H1 (cell line): ENCODE measurements around the gene COL6A1. TPM values are rescaled to one million over a fixed set of nuclear protein-coding genes. Genes with fewer than 3 reads are reported as not detected.

Experiments
- CTCF ChIA-PET: fragments of 300-600 bp; sonication (Branson Sonifier 250); formaldehyde crosslinking; loops from one replicate; lab custom pipeline; 2021; ENCODE audit not compliant: partially characterized antibody; lab: Charles Lee
- POLR2A ChIA-PET: fragments of 300-600 bp; sonication (Branson Sonifier 250); formaldehyde crosslinking; loops from one replicate; lab custom pipeline; 2021; ENCODE audit warnings: inconsistent platforms; ENCODE audit not compliant: partially characterized antibody; lab: Charles Lee
- DNase-seq, 2 experiments: peaks; one replicate each; pipeline versions ENCODE4 v3.0.0 to v3.0.0-alpha.2; 2010 to 2022; ENCODE audit warnings: low spot score in 2 of 2, low read depth in 1 of 2, mixed read lengths in 1 of 2
- FAIRE-seq: peaks from 2 replicates; lab custom pipeline; 2011; peaks lifted over from hg19 to GRCh38; lab: Jason Lieb, UNC
- H2AFZ ChIP-seq: 2 replicates; pipeline ENCODE4 v1.8.1; 2012; ENCODE audit warnings: low read length, inconsistent platforms
- H2AK5ac ChIP-seq: 2 replicates; pipeline ENCODE4 v1.6.1; 2013; ENCODE audit warnings: low read depth, low read length
- H2BK120ac ChIP-seq: replicated peaks from 2 replicates; pipeline ENCODE3; 2013; ENCODE audit warnings: low read depth, low read length, inconsistent platforms
- H2BK12ac ChIP-seq: 2 replicates; pipeline ENCODE4 v1.6.1; 2013; ENCODE audit warnings: low read depth, low read length
- H2BK15ac ChIP-seq: 2 replicates; pipeline ENCODE4 v1.6.1; 2013; ENCODE audit warnings: low read length
- H2BK20ac ChIP-seq: 2 replicates; pipeline ENCODE4 v1.6.1; 2013; ENCODE audit warnings: low read length
- H2BK5ac ChIP-seq: 2 replicates; pipeline ENCODE4 v1.6.1; 2013; ENCODE audit warnings: low read depth, low read length
- H3K14ac ChIP-seq: 2 replicates; pipeline ENCODE4 v1.6.1; 2013; ENCODE audit warnings: inconsistent platforms; ENCODE audit not compliant: insufficient read length
- H3K18ac ChIP-seq: 2 replicates; pipeline ENCODE4 v1.6.1; 2013; ENCODE audit warnings: low read length; ENCODE audit errors: extremely low read depth
- H3K23ac ChIP-seq: 2 replicates; pipeline ENCODE4 v1.6.1; 2013; ENCODE audit warnings: inconsistent platforms; ENCODE audit not compliant: insufficient read length
- H3K23me2 ChIP-seq: 2 replicates; pipeline ENCODE4 v1.6.1; 2013; ENCODE audit warnings: low read depth, low read length
- H3K27ac ChIP-seq: 2 replicates; pipeline ENCODE4 v1.6.1; 2011; ENCODE audit warnings: low read depth, low read length, inconsistent platforms
- H3K27me3 ChIP-seq, 4 experiments: replicated peaks in 1 of 4; 1 replicate in 1 of 4; 2 replicates in 3 of 4; pipeline versions ENCODE4 v1.6.1 to v1.8.1; 2011 to 2013; ENCODE audit warnings: low read length in 3 of 4, mild to moderate bottlenecking in 3 of 4, inconsistent platforms in 2 of 4, mixed read lengths in 2 of 4, moderate library complexity in 1 of 4; ENCODE audit not compliant: control insufficient read depth in 3 of 4, insufficient read depth in 3 of 4; ENCODE audit errors: extremely low read depth in 1 of 4
- H3K36me3 ChIP-seq, 4 experiments: 2 replicates each; pipeline versions ENCODE4 v1.6.1 to v1.8.1; 2011 to 2013; ENCODE audit warnings: mild to moderate bottlenecking in 4 of 4, low read length in 3 of 4, moderate library complexity in 2 of 4, control low read depth in 1 of 4, inconsistent platforms in 1 of 4; ENCODE audit not compliant: insufficient read depth in 4 of 4, control insufficient read depth in 2 of 4
- H3K4ac ChIP-seq: replicated peaks from 2 replicates; pipeline ENCODE3; 2013; ENCODE audit warnings: low read length, low read depth, mixed read lengths, inconsistent platforms; ENCODE audit not compliant: insufficient read length
- H3K4me1 ChIP-seq, 4 experiments: replicated peaks in 1 of 4; 1 replicate in 1 of 4; 2 replicates in 3 of 4; pipeline versions ENCODE4 v1.6.1 to v1.8.1; 2011 to 2013; ENCODE audit warnings: low read length in 3 of 4, inconsistent platforms in 2 of 4, mixed read lengths in 1 of 4; ENCODE audit not compliant: insufficient read depth in 4 of 4, control insufficient read depth in 3 of 4
- H3K4me2 ChIP-seq, 2 experiments: 2 replicates each; pipeline versions ENCODE4 v1.6.1 to v1.8.1; 2011 to 2013; ENCODE audit warnings: low read depth in 2 of 2, low read length in 2 of 2, control low read depth in 1 of 2, inconsistent platforms in 1 of 2, mild to moderate bottlenecking in 1 of 2; ENCODE audit not compliant: insufficient read depth in 1 of 2
- H3K4me3 ChIP-seq, 4 experiments: fragments of 200-600, 300-600 bp in 1 of 4; sonication (generic), shearing (Covaris generic), sonication (Bioruptor Twin) in 1 of 4; 2 replicates each; pipeline versions ENCODE4 v1.5.1 to v1.8.1; 2011 to 2016; ENCODE audit warnings: low read length in 4 of 4, low read depth in 3 of 4, control low read depth in 2 of 4, inconsistent platforms in 2 of 4, mild to moderate bottlenecking in 2 of 4, mixed read lengths in 1 of 4, moderate library complexity in 1 of 4; ENCODE audit not compliant: insufficient read depth in 2 of 4; ENCODE audit errors: extremely low read depth in 1 of 4
- H3K56ac ChIP-seq: replicated peaks from 2 replicates; pipeline ENCODE3; 2013; ENCODE audit warnings: low read depth, mild to moderate bottlenecking, mixed read lengths, low read length, inconsistent platforms; ENCODE audit not compliant: insufficient read length
- H3K79me1 ChIP-seq: 2 replicates; pipeline ENCODE4 v1.6.1; 2013; ENCODE audit warnings: low read depth, low read length, control low read depth
- H3K79me2 ChIP-seq, 2 experiments: 2 replicates each; pipeline versions ENCODE4 v1.6.1 to v1.8.1; 2012 to 2013; ENCODE audit warnings: low read length in 2 of 2, mild to moderate bottlenecking in 2 of 2, inconsistent platforms in 1 of 2; ENCODE audit not compliant: insufficient read depth in 2 of 2, control insufficient read depth in 1 of 2
- H3K9ac ChIP-seq, 4 experiments: replicated peaks in 1 of 4; 1 replicate in 1 of 4; 2 replicates in 3 of 4; pipeline versions ENCODE4 v1.6.1 to v1.8.1; 2011 to 2013; ENCODE audit warnings: low read depth in 3 of 4, low read length in 3 of 4, control low read depth in 2 of 4, mild to moderate bottlenecking in 2 of 4, moderate library complexity in 2 of 4, inconsistent platforms in 1 of 4; ENCODE audit errors: extremely low read depth in 1 of 4
- H3K9me3 ChIP-seq, 2 experiments: 2 replicates each; pipeline versions ENCODE4 v1.6.1 to v1.8.1; 2012 to 2013; ENCODE audit warnings: mild to moderate bottlenecking in 2 of 2, moderate library complexity in 2 of 2, control low read depth in 1 of 2, inconsistent platforms in 1 of 2, low read depth in 1 of 2, low read length in 1 of 2, mixed read lengths in 1 of 2; ENCODE audit not compliant: insufficient read depth in 2 of 2
- H4K20me1 ChIP-seq, 2 experiments: replicated peaks in 1 of 2; 2 replicates each; pipeline versions ENCODE3 to v1.8.1; 2011 to 2013; ENCODE audit warnings: inconsistent platforms in 2 of 2, low read length in 2 of 2, mild to moderate bottlenecking in 1 of 2; ENCODE audit not compliant: insufficient read depth in 2 of 2, control insufficient read depth in 1 of 2
- H4K5ac ChIP-seq: 2 replicates; pipeline ENCODE4 v1.6.1; 2013; ENCODE audit warnings: low read length, low read depth, mixed read lengths, inconsistent platforms; ENCODE audit not compliant: insufficient read length
- H4K8ac ChIP-seq: 2 replicates; pipeline ENCODE4 v1.8.0; 2013; ENCODE audit warnings: mild to moderate bottlenecking, moderate library complexity, low read length, inconsistent platforms; ENCODE audit not compliant: insufficient read depth; ENCODE audit errors: extremely low read depth
- H4K91ac ChIP-seq: replicated peaks from 2 replicates; pipeline ENCODE3; 2013; ENCODE audit warnings: low read length, mixed read lengths, inconsistent platforms; ENCODE audit not compliant: insufficient read length
- BACH1 ChIP-seq: IDR thresholded peaks from 2 replicates; pipeline ENCODE4 v1.6.1; 2012; ENCODE audit warnings: low read length, improper control_type of control experiment
- BRCA1 ChIP-seq: IDR thresholded peaks from 2 replicates; pipeline ENCODE4 v1.6.1; 2012; ENCODE audit warnings: low read depth, low read length, improper control_type of control experiment
- E2F6 ChIP-seq: IDR thresholded peaks from 2 replicates; pipeline ENCODE4 v1.6.1; 2012; ENCODE audit warnings: inconsistent platforms
- EGR1 ChIP-seq: IDR thresholded peaks from 2 replicates; pipeline ENCODE4 v1.6.1; 2011; ENCODE audit warnings: low read depth, low read length, borderline replicate concordance
- GTF2F1 ChIP-seq: IDR thresholded peaks from 2 replicates; pipeline ENCODE4 v1.6.1; 2012; ENCODE audit warnings: low read depth, low read length, improper control_type of control experiment, borderline replicate concordance
- JUND ChIP-seq: IDR thresholded peaks from 2 replicates; pipeline ENCODE4 v1.6.1; 2011; ENCODE audit warnings: mild to moderate bottlenecking, improper control_type of control experiment, low read length
- TBP ChIP-seq: IDR thresholded peaks from 2 replicates; pipeline ENCODE4 v1.6.1; 2011; ENCODE audit warnings: low read depth, low read length, improper control_type of control experiment
- WGBS, 2 experiments: shearing (Covaris generic) in 1 of 2; methylation state at CpG; one replicate each; pipeline versions ENCODE4 v1.1.6 to v1.1.7; 2013 to 2015; ENCODE audit warnings: low lambda C conversion rate in 2 of 2, mixed read lengths in 2 of 2, inconsistent platforms in 1 of 2, low coverage in 1 of 2, missing lambda C conversion rate in 1 of 2; ENCODE audit not compliant: insufficient replicate concordance in 2 of 2, insufficient coverage in 1 of 2, insufficient read length in 1 of 2; ENCODE audit errors: extremely low coverage in 1 of 2, missing lambda C conversion rate in 1 of 2; 5-methylcytosine and 5-hydroxymethylcytosine counted together
- polyA plus RNA-seq, 7 experiments: library from polyadenylated mRNA; depleted of rRNA in 3 of 7; stranded (reverse) in 5 of 7; unstranded in 2 of 7; fragments of >200 nt in 5 of 7; fragments of 200-250 nt in 2 of 7; gene quantifications; 1 replicate in 5 of 7; 2 replicates in 1 of 7; 4 replicates in 1 of 7; pipeline versions ENCODE4 v1.2.1 to v1.2.3, GENCODE V29; 2011 to 2013; ENCODE audit warnings: missing spikeins in 2 of 7, mixed read lengths in 2 of 7
- total RNA-seq: library from RNA; stranded (reverse); fragmentation: NEBNext Ultra II Directional; extraction: Animal tissue kit (Norgen Biotek cat#: 25700); gene quantifications from 2 replicates; pipeline ENCODE4 v1.2.1, GENCODE V29; 2021

The COL6A1 gene
- total and polyA plus RNA-seq, 2 of the 8 experiments (the other 6 are each of a cell fraction or from before 2014, with no cell fraction given), result 100 to 115 TPM

- Histone ChIP-seq H3K4me3 (no peak overlapping the region), H3K4ac (no peak overlapping the region), H2BK12ac (no peak overlapping the region), H2BK120ac (no peak overlapping the region), H3K14ac (no peak overlapping the region), H3K56ac (no peak overlapping the region), H2BK20ac (no peak overlapping the region), H3K23me2 (peaks cover 4% of the 10 kb centered on the region; the same call in 1 of the 2 replicates), H3K79me1 (no peaks in the 10 kb centered on the region), H3K36me3 (no peaks in the 10 kb centered on the region), H2AK5ac (no peak overlapping the region), H4K91ac (no peak overlapping the region), H2BK15ac (no peak overlapping the region), H3K9me3 (no peaks in the 10 kb centered on the region), H3K23ac (no peak overlapping the region), H4K5ac (no peak overlapping the region), H2BK5ac (no peak overlapping the region), H4K8ac (peak overlapping the region; percentile 43), H3K9ac (no peak overlapping the region), H2AFZ (no peak overlapping the region), H4K20me1 (no peaks in the 10 kb centered on the region), H3K27ac (no peak overlapping the region), H3K4me1 (peaks cover 0 to 3% (median 0%) of the 10 kb centered on the region in 4 experiments; a peak in 3 of 7 replicates), H3K79me2 (no peaks in the 10 kb centered on the region), H3K27me3 (no peaks in the 10 kb centered on the region), H3K4me2 (no peak overlapping the region), H3K18ac (no peak overlapping the region)
- WGBS, 2 experiments, result 93% methylated on average over 24 of the region's 24 CpGs; no CpG with 5 or more reads in 1 of the 2 experiments
- no peak for FAIRE-seq
- ChIA-PET POLR2A (no interaction called here), CTCF (interaction anchor here (1.0 kb wide), 1 partner anchor 18 kb away, joined by 3 read pairs; no protein-coding TSS in a partner anchor)
- no peak for TF ChIP-seq BACH1
- no peak for TF ChIP-seq TBP
- no peak for TF ChIP-seq BRCA1
- no peak for TF ChIP-seq JUND
- TF ChIP-seq EGR1, result no peak
- TF ChIP-seq GTF2F1, result no peak
- TF ChIP-seq E2F6, result no peak
- no peak for DNase-seq
Measured at GRCh38 chr21:46038341-46038829, 56.8 kb downstream of the COL6A1 start.
